Stimulated activated CD4-positive, alpha-beta T cell treated with anti-CD3 and anti-CD28 coated beads, Interleukin-4, amount 100 ng/mL, for 48 hours (primary cell): ENCODE measurements around the gene ERVK3-1.
"Not testable (repeated sequence)": the region's sequence is repeated elsewhere in the genome, so short reads cannot be mapped to it uniquely, and the experiment has no call there.

ENCODE experiments used
- DNase-seq, 2 donors: peaks; one replicate each; pipeline ENCODE4 v3.0.0-alpha.2; 2020; ENCODE audit warnings: low read depth in 2 of 2

ERVK3-1 gene

DNA sequence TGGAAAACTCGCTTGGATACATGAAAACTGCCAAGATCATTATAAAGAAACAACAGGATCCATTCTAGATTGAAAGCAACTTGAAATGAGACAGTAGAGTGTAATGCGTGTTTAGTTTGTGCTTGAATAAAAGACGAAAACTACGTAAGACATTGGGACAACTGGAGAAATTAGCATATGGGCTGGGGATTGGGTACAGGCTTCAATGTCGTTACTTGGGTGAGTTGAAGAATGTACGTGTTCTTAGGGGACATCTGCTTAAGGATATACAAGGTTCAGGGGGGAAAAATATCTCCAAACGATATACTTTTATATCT lies 471 bp upstream of the ERVK3-1 start:
- DNase-seq: no peak

DNA sequence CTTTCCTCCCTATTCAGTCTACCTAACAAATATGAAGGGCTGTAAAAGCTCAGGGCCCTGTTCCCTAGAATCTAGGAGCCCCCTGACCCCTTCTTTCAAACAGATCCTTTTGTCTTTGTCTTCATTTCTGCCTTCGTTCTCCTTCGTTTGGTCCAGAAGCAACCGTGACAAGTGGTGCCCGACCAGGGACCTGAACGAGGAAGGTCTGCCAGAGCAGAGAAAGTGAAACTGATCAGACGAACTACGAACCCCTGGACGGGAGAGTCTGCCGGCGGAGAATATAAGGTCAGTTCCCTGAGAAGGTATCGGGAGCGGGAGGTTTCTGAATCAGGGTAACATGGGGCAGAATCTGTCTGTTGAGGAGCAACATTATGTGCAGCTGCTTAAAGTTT lies 751 bp downstream of the ERVK3-1 start:
- DNase-seq: no peak

DNA sequence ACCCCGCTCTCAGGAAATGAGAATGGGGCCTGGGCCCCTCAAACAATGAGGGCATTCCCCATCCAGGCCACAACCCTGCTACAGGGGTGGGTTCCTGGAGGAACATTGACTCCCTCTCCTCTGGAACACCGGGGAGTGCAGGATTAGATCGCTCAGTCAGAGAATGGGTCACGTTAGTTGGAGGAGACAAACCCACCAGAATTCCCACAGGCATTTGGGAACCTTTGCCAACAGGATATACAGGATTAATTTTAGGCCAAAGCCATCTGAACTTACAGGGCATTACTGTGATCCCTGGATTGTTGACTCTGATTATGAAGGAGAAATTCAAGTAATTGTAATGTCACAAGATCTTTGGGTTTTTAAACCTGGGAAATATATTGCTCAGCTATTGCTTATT lies 2.6 kb downstream of the ERVK3-1 start:
- DNase-seq: no peak

DNA sequence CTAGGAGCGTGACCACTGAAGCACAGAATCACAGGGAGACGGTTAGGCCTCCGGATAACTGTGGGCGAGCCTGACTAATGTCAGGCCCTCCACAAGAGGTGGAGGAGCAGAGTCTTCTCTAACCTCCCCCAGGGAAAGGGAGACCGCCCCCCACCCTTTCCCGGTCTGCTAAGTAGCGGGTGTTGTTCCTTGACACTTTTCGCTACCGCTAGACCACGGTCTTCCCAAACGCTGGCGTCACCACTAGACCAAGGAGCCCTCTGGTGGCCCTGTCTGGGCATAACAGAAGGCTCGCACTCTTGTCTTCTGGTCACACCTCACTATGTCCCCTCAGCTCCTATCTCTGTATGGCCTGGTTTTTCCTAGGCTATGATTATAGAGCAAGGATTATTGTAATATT lies 5.5 kb downstream of the ERVK3-1 start:
- not testable (repeated sequence) for DNase-seq

DNA sequence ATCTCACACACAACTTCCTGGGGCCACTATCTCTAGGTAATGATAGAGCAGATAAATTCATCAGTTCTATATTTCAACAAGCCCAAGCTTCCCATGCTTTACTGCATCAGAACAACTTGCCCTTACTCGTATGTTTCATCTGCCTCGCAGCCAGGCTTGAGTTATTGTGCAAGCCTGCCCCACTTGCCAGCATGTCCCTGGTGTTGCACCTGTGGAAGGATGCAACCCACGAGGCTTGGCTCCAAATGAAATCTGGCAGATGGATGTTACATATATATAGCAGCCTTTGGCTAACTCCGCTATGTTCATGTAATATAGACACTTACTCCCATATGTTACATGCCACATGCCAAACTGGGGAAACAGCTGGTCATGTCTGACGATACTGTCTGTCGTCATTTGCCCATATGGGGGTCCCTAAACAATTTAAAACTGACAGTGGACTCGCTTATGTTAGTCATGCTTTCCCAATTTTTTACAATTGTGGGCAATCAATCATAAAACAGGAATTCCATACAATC lies 6.2 kb downstream of the ERVK3-1 start:
- no peak for DNase-seq

DNA sequence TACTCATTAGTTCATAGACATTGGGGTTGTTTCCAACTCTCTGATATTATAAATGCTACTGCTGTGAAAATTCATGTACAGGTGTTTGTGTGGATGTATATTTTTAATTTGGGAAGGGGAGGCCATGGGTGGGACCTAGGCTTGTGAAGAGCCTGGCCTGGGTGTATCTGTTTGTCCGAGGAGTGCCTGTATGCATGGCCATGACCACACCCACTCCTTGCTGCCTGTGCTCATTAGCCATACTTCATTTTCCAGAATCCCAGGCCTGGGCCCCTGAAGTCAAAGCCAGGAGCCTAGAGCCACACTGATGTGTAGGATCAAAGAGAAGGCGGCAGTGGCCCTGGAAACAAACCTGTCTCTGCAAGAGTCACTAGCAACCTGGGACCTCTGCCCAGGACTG lies 10.4 kb downstream of the ERVK3-1 start:
- no peak for DNase-seq

DNA sequence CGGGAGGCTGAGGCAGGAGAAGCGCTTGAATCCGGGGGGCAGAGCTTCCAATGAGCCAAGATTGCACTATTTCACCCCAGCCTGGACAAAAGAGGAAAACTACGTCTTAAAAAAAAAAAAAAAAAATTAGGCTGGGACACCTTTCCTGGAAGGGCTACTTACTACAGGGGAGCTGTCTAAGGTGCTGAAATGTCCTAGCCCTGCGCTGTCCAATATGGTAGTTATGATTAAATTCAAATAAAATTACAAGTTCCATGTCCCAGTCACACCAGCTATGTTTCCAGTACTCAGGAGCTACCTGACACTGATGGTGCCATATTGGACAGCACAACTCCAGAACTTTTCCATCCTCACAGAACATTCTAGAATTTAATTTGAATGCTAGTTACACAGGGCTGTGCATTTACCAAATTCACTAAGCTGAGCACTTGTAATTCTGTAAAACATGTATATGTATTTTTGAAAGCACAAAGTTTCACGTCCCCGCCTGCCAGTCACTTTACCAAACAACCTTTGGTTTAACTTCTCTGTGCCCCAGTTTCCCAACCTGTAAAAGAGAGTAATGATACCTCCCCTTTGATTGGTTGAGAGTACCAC lies 12.4 kb downstream of the ERVK3-1 start:
- no peak for DNase-seq

DNA sequence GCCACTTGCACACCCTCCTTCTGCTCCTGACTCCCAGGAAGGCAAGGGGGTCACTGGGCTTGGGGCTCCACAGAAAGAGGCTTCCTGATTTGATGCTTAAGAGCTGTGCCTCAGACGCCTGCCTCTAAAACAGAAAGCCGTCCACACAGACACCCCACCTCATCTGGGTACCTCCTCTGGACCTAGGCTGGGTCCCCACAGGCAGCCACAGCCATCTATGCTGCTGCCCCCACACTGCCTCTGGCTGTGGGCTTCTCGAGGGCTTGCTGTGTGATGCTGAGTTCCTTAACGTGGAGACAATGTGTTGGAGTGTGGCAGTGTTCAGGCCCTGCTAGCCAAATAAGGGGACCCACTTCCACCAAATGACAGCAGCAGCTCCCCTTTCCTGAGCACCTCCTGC lies 13.1 kb downstream of the ERVK3-1 start:
- DNase-seq: no peak

DNA sequence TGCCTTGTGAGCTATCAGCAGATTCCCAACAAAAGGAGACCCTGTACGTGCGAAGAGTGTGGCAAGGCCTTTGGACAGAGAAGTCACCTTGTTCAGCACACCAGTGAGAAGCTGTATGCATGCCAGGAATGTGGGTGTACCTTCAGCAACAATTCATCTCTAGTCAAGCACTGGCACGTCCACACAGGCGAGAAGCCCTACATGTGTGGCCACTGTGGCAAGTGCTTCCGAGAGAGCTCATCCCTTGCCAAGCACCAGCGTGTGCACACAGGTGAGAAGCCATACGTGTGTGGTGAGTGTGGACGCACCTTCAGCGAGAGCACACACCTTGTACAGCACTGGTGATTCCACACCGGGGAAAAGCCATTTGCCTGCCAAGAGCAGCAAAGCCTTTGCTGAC lies 14.1 kb downstream of the ERVK3-1 start:
- DNase-seq: no peak

DNA sequence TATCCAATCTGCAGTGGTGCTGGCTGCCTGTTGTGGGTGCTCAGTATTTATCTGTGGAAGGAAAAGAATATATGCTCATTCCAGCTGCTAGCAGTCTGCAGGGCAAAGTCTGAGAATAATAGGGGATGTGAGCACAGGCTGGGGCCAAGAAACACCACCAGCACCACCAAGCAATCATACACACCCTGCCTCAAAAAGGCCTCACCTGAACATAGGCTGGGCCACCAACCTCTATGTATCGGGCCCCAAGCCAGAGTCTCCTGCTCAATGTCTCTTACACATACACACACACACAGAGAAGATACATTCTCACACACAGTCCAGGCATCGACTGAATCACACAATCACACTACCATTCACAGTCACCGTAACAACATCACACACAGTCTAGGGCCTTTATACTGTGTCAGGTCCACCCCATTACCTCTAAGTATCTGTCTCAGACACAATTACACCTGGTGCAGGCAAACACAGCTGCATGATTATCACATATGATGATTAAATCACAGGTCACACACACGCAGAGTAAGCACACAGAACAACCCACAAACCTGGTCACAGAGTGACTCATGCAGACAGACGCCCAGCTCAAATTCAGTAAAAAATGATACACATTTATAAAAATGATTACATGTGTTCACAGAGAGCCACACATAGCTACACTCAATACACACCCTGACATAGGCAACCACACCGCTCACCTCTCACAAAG lies 20.3 kb downstream of the ERVK3-1 start:
- no peak for DNase-seq

DNA sequence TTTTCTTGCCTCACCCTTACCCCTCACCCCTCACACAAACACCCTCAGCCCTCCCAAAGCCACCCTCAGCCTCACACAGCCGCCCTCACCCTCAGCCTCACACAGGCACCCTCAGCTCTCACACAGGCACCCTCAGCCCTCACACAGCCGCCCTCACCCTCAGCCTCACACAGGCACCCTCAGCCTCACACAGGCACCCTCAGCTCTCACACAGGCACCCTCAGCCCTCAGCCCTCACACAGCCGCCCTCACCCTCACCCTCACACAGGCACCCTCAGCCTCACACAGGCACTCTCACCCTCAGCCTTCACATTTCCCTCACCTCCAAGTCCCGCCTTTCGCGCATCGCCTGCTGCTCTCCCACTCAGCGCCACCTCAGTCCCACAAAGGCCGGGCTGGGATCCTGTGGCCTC lies 21.3 kb downstream of the ERVK3-1 start:
- no peak for DNase-seq

DNA sequence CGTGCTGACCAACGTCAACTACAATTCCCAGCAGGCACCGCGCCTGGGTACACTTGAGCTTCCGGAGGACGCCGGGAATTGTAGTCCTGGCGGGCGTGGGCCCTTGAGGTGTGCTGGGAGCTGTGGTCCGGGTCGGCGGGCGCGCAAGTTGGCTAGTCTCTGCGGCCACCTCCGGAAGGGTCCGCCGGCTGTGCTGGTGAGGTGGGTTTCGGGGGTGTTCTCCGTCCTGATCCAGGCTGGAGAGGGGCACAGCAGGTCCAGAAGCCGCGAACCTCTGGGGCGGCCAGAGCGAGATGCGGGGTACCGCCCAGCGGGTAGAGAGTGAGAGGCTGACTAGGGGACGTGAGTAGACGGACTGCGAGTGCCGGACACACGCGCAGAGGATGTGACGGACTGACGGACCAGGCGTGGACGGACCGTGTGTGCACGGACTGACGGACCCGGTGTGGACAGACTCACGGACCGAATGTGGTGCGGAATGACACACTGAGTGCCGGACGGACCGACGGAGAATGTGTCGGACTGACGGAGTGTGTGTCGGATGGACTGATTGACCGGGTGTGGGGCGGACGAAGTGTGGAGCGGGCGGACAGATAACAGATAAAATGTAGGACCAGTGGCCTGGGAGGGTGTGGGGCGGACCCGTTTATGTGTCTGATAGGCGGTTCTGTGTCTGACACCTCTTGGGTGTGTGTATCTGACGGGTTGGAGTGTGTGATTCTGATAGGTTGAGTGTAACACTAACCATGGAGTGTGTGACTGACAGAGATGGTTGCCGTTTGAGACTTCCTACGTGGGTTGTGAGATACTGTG lies 21.9 kb downstream of the ERVK3-1 start, which contains the start of gene ZSCAN22:
Gene ZSCAN22 (plus strand): TSS at position 81 of the 813 bp plus-strand sequence. CDS start 7,809 bp downstream, outside the sequence.
- peak; percentile 87 to 92 for DNase-seq

DNA sequence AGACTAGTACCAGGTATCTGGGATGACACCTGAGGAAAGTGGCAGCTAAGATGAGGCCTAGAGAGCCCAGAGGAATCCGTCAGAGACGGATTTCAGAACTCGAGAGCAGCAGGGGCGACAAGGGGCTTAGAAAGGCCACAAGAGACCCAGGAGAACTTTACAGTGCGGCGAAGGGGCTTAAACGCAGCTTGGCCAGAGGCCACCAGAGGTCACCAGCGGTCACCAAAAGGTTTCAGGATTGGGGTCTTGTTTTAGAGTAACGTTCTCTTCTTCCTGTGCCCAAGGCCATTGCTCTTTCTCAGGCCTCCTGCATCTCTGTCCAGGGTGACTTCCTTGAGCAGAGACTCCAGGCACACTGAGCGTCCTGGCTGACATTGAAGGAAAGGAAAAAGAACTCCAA lies 23.8 kb downstream of the ERVK3-1 start:
- DNase-seq: no peak

DNA sequence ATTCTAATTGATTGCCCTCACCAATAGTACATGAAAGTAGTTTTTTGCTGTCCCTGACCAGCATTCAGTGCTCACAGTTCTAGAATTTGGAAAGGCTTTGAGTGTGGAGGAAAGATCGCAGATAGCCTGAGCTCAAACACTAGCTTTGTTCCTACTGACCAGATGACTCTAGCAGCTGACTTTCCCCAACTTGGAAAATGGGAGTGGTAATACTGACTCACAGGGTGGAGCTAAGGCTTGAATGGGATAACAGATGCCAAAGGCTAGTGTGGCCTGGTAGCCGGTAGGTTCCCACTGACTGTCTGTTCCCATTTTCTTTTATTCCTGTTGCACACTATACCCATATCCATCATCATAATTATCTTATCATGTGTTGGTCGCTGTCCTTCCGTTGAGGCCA lies 25.3 kb downstream of the ERVK3-1 start:
- DNase-seq: no peak

DNA sequence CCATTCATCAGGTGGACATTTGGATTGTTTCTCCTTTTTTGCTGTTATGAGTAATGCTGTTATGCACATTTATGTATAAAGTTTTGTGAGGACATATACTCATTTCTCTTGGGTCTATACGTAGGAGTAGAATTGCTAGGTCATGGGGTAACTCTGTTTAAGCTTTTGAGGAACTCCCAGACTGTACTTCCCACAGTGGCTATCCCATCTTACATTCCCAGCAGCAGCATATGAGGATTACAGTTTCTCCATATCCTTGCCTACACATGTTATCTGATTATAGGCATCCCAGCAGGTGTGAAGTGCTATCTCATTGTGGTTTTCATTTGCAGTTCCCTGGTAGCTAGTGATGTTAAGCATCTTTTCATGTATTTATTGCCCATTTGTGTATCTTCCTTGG lies 27.5 kb downstream of the ERVK3-1 start:
- no peak for DNase-seq

DNA sequence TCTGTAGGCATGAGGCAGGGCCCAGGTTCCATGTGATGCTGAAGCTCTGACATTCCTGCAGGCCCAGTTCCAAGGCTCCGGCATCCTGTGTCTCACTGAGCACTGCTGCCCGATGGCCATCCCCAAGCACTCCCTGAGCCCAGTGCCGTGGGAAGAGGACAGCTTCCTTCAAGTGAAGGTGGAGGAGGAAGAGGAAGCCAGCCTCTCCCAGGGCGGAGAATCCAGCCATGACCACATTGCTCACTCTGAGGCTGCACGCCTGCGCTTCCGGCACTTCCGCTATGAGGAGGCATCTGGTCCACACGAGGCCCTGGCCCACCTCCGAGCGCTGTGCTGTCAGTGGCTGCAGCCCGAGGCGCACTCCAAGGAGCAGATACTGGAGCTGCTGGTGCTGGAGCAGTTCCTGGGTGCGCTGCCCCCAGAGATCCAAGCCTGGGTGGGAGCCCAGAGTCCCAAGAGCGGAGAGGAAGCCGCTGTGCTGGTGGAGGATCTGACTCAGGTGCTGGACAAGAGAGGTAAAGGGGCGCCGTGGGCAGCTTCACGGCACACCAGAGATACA lies 29.6 kb downstream of the ERVK3-1 start:
- no peak for DNase-seq

DNA sequence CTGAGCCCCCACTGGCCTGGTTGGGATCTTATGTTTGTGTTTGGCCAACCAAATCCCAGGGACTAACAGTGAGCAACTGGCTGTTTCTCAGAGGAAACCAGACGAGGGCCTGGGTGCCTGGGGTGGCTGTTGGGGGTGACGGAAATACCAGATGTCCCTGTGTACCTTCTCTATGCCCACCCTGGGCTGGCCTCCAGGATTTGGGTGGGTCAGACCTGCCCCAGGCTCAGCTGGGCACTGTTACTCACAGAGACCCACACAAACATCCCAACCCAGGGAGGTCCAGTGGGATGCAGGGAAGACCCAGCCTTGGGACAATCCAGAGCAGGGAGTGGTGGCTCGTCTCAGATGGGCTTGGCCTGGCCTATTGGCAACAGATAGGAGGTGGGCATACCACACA lies 30.5 kb downstream of the ERVK3-1 start:
- no peak for DNase-seq

DNA sequence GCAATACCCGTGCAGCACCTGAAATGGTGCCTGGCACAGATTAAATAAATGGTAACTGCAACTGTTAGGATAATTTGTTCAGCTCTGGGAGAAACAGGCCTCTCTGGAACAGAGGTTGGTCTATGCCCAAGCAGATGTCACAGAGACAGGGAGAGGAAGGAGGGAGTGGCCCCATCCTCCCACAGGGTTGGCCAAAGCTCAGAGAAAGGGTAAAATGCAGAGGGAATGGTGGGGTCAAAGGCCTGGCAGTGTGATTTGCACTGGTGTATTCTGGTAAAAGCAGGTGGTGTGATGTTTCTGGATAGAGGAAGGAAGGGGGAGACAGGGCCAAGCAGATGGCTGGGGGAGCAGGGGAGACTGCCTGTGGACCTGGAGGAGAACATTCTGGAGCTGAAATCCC lies 31.0 kb downstream of the ERVK3-1 start:
- DNase-seq: no peak

DNA sequence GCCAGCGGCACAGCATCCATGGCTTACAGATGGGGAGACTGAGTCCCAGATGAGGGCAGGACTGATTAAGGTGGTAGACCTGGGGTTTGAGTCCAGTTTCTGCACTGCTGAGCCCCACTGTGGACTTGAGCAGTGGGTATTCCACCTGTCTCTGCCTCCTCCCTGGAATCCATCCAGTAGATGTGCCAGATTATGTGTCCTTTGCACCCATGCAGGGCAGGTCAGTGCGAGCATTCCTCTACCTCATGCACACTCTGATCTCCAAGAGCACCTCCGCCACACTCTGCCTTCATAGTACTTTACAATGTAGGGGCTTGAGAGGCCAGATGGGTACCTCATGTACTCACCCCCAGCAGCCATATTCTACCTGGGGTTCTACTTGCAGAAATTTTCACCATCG lies 31.6 kb downstream of the ERVK3-1 start:
- no peak for DNase-seq

DNA sequence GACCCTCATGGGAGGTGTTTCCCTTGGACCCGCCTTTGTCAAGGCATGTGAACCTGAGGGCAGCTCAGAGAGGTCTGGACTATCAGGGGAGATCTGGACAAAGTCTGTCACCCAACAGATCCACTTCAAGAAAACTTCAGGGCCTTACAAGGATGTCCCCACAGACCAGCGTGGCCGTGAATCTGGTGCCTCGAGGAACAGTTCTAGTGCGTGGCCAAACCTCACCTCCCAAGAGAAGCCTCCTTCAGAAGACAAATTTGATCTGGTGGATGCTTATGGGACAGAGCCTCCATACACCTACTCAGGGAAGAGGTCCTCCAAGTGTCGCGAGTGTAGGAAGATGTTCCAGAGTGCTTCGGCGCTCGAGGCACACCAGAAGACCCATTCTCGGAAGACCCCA lies 33.2 kb downstream of the ERVK3-1 start:
- DNase-seq: no peak

DNA sequence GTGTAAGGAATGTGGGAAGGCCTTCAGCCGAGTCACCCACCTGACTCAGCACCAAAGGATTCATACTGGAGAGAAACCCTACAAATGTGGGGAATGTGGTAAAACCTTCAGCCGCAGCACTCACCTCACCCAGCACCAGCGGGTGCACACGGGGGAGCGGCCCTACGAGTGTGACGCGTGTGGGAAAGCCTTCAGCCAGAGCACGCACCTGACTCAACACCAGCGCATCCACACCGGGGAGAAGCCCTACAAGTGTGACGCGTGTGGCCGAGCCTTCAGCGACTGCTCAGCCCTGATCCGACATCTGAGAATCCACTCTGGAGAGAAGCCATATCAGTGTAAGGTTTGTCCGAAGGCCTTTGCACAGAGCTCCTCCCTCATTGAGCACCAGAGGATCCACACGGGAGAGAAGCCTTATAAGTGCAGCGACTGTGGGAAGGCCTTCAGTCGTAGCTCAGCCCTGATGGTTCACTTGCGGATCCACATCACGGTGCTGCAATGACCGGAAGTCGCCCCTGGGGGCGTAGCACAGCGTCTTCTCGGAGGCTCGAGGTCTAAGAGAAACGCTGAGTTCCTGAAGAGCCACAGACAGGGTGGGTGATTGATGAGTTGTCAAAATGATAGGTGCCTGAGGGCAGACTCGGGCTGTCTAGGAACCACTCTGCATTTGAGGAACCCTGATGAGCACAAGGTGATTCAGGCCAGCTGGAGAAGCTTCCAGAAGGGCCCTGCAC lies 33.8 kb downstream of the ERVK3-1 start:
- DNase-seq: no peak

DNA sequence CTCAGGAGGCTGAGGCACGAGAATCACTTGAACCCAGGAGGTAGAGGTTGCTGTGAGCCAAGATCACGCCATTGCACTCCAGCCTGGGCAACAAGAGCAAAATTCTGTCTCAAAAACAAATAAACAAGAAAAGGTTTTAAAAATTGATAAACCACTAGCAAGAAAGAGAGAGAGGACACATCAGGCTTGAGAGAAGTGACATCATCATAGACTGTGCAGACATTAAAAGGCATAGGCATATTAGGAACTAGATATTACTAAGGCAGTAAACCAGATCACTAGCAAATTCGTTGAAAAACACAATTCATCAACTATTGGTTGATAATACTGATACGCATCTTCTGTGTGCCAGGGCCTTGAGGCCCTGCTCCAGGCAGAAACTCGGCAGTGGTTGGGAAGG lies 40.4 kb downstream of the ERVK3-1 start:
- DNase-seq: no peak
